ENCODE measurements around the gene PTPN7.

DNA sequence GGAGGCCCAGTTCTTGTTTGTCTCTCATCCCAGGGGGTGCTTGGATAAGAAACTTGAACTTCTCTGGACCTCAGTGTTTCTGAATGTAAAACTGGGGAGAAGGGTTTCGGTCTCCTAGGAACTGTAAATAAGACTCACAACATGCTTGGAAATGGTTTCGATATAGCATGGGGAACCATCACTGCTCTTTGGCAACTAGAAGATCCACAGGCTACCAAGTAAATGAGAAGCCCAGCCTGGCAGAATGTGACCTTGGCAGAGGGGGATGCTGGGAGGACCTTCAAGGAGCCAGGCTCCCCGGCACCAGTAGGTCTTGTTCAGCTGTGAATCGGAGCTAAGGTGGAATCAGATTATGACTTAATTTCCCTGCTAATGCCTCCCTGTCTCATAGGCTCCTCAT is 19.6 kb downstream of the PTPN7 start:
- TF ChIP-seq POLR2A (IDR thresholded peaks at IDR 0.05; ENCODE audit: low read depth, low read length): no peak
- TF ChIP-seq POLR2AphosphoS5 (IDR thresholded peaks at IDR 0.05; ENCODE audit: low read depth, low read length): no peak
- TF ChIP-seq TAF1 (IDR thresholded peaks at IDR 0.05; ENCODE audit: borderline replicate concordance, low read depth, low read length): no peak

Measured in GM12892 (cell line).